Measurements from ENCODE around the gene SLC15A1. TPM values are rescaled to one million over a fixed set of nuclear protein-coding genes. Genes with fewer than 3 reads are reported as not detected.
A peak's percentile ranks its signal among the peaks of the same experiment; 100 is the strongest.

Gene SLC15A1
- polyA plus RNA-seq, 2 donors = 0.46 to 2.2 TPM

- Histone ChIP-seq H3K27me3 (ENCODE audit: control insufficient read depth in 1 of 2, insufficient read depth in 2 of 2, low read length in 2 of 2) (no peaks in the 10 kb centered on the region), H3K36me3 (ENCODE audit: control insufficient read depth in 2 of 2, insufficient read depth in 2 of 2, low read length in 1 of 2) (no peaks in the 10 kb centered on the region), H3K4me3 (ENCODE audit: low read depth in 1 of 2, low read length in 2 of 2) (no peak overlapping the region), H3K27ac (ENCODE audit: low read depth in 2 of 2, low read length in 1 of 2) (peak overlapping the region; percentile 42 to 90), H3K9me3 (ENCODE audit: control insufficient read depth in 2 of 2, insufficient read depth in 1 of 2, low read depth in 1 of 2, low read length in 1 of 2) (no peaks in the 10 kb centered on the region), H3K4me1 (ENCODE audit: control insufficient read depth in 2 of 2, insufficient read depth in 2 of 2, low read length in 1 of 2) (no peaks in the 10 kb centered on the region)
- 33 to 53% methylated on average over 5 of the region's 5 CpGs for WGBS, 2 donors
Observed at GRCh38 chr13:98658131-98658530, 94.3 kb downstream of the SLC15A1 start.

- Histone ChIP-seq H3K36me3 (ENCODE audit: control insufficient read depth in 2 of 2, insufficient read depth in 2 of 2, low read length in 1 of 2) (no peaks in the 10 kb centered on the region), H3K4me1 (ENCODE audit: control insufficient read depth in 2 of 2, insufficient read depth in 2 of 2, low read length in 1 of 2) (no peaks in the 10 kb centered on the region), H3K27me3 (ENCODE audit: control insufficient read depth in 1 of 2, insufficient read depth in 2 of 2, low read length in 2 of 2) (no peaks in the 10 kb centered on the region), H3K27ac (ENCODE audit: low read depth in 2 of 2, low read length in 1 of 2) (peak overlapping the region; percentile 42 to 90), H3K9me3 (ENCODE audit: control insufficient read depth in 2 of 2, insufficient read depth in 1 of 2, low read depth in 1 of 2, low read length in 1 of 2) (no peaks in the 10 kb centered on the region), H3K4me3 (ENCODE audit: low read depth in 1 of 2, low read length in 2 of 2) (no peak overlapping the region)
- whole genome bisulfite sequencing, 2 donors = 74 to 80% methylated on average over 8 of the region's 8 CpGs
Observed at GRCh38 chr13:98657506-98658085, 94.9 kb downstream of the SLC15A1 start.

GRCh38 chr13:98656223-98656622, 96.2 kb downstream of the SLC15A1 start:
- Histone ChIP-seq H3K4me3 (ENCODE audit: low read depth in 1 of 2, low read length in 2 of 2) (no peak overlapping the region), H3K36me3 (ENCODE audit: control insufficient read depth in 2 of 2, insufficient read depth in 2 of 2, low read length in 1 of 2) (no peaks in the 10 kb centered on the region), H3K27me3 (ENCODE audit: control insufficient read depth in 1 of 2, insufficient read depth in 2 of 2, low read length in 2 of 2) (no peaks in the 10 kb centered on the region), H3K27ac (ENCODE audit: low read depth in 2 of 2, low read length in 1 of 2) (no peak overlapping the region), H3K9me3 (ENCODE audit: control insufficient read depth in 2 of 2, insufficient read depth in 1 of 2, low read depth in 1 of 2, low read length in 1 of 2) (no peaks in the 10 kb centered on the region), H3K4me1 (ENCODE audit: control insufficient read depth in 2 of 2, insufficient read depth in 2 of 2, low read length in 1 of 2) (no peaks in the 10 kb centered on the region)
- 91 to 93% methylated on average over 3 of the region's 3 CpGs for WGBS, 2 donors

- Histone ChIP-seq H3K9me3 (ENCODE audit: control insufficient read depth in 2 of 2, insufficient read depth in 1 of 2, low read depth in 1 of 2, low read length in 1 of 2) (no peaks in the 10 kb centered on the region), H3K36me3 (ENCODE audit: control insufficient read depth in 2 of 2, insufficient read depth in 2 of 2, low read length in 1 of 2) (no peaks in the 10 kb centered on the region), H3K27ac (ENCODE audit: low read depth in 2 of 2, low read length in 1 of 2) (peak overlapping the region in 1 of 2 donors; percentile 59), H3K4me1 (ENCODE audit: control insufficient read depth in 2 of 2, insufficient read depth in 2 of 2, low read length in 1 of 2) (peaks cover 2 to 5% of the 10 kb centered on the region in 2 donors), H3K4me3 (ENCODE audit: low read depth in 1 of 2, low read length in 2 of 2) (no peak overlapping the region), H3K27me3 (ENCODE audit: control insufficient read depth in 1 of 2, insufficient read depth in 2 of 2, low read length in 2 of 2) (no peaks in the 10 kb centered on the region)
- 35% methylated on average over 9 of the region's 9 CpGs for WGBS, 2 donors
Observed at GRCh38 chr13:98653463-98653985, 98.9 kb downstream of the SLC15A1 start.

GRCh38 chr13:98652721-98653462, 99.6 kb downstream of the SLC15A1 start:
- no peaks in the 10 kb centered on the region for H3K36me3 ChIP-seq (ENCODE audit: control insufficient read depth in 2 of 2, insufficient read depth in 2 of 2, low read length in 1 of 2)
- no peaks in the 10 kb centered on the region for H3K27me3 ChIP-seq (ENCODE audit: control insufficient read depth in 1 of 2, insufficient read depth in 2 of 2, low read length in 2 of 2)
- 42 to 47% methylated on average over 4 of the region's 4 CpGs for WGBS, 2 donors
- H3K4me3 ChIP-seq (ENCODE audit: low read depth in 1 of 2, low read length in 2 of 2) = no peak overlapping the region
- peak overlapping the region in 1 of 2 donors; percentile 59 for H3K27ac ChIP-seq (ENCODE audit: low read depth in 2 of 2, low read length in 1 of 2)
- peaks cover 2 to 5% of the 10 kb centered on the region in 2 donors for H3K4me1 ChIP-seq (ENCODE audit: control insufficient read depth in 2 of 2, insufficient read depth in 2 of 2, low read length in 1 of 2)
- H3K9me3 ChIP-seq (ENCODE audit: control insufficient read depth in 2 of 2, insufficient read depth in 1 of 2, low read depth in 1 of 2, low read length in 1 of 2) = no peaks in the 10 kb centered on the region

DNA sequence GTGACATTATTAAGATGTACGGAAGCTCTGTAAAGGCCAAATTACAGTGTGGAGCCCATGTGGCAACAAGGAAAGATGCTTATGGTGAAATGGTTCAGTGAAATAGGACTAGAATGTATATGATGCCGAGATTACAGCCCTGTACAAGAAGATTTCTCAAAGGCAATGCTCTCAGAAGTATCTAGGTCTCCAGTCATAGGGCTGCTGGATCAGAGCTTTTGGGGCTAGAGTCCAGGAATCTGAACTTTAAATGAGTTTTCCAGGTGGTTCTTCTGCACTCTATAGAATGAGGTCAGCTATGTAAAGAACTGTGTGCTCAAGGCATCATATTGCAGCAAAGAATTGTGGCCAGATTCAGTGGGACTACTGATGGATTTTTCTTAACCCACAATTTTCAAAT, 100.2 kb downstream of the SLC15A1 start:
- H3K9me3 ChIP-seq (ENCODE audit: control insufficient read depth in 2 of 2, insufficient read depth in 1 of 2, low read depth in 1 of 2, low read length in 1 of 2) = no peaks in the 10 kb centered on the region
- H3K4me1 ChIP-seq (ENCODE audit: control insufficient read depth in 2 of 2, insufficient read depth in 2 of 2, low read length in 1 of 2) = peaks cover 2 to 5% of the 10 kb centered on the region in 2 donors
- no peaks in the 10 kb centered on the region for H3K27me3 ChIP-seq (ENCODE audit: control insufficient read depth in 1 of 2, insufficient read depth in 2 of 2, low read length in 2 of 2)
- H3K4me3 ChIP-seq (ENCODE audit: low read depth in 1 of 2, low read length in 2 of 2) = no peak overlapping the region
- H3K36me3 ChIP-seq (ENCODE audit: control insufficient read depth in 2 of 2, insufficient read depth in 2 of 2, low read length in 1 of 2) = no peaks in the 10 kb centered on the region
- WGBS, 2 donors = 69 to 95% methylated on average over 2 of the region's 2 CpGs
- no peak overlapping the region for H3K27ac ChIP-seq (ENCODE audit: low read depth in 2 of 2, low read length in 1 of 2)

DNA sequence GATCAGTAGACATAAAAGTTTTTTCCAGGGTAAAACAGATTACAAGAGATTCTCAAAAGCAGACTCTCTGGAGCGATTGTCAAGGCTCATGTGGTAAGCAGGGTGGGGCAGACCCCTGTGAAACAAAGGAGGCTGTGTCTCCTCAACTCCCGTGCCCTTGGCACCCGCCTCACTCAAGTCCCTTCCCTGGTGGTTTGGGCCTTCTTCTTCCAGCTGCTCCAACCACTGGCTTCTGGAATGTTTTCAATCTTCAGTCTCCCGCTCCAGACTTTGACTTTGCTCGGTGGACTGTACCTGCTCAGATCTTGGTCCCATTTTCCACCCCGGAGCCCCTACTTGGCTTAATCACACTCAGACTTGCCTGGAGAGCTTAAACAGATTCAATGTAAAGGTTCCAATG, 100.7 kb downstream of the SLC15A1 start:
- H3K27ac ChIP-seq (ENCODE audit: low read depth in 2 of 2, low read length in 1 of 2) = no peak overlapping the region
- no peak overlapping the region for H3K4me3 ChIP-seq (ENCODE audit: low read depth in 1 of 2, low read length in 2 of 2)
- peaks cover 2 to 5% of the 10 kb centered on the region in 2 donors for H3K4me1 ChIP-seq (ENCODE audit: control insufficient read depth in 2 of 2, insufficient read depth in 2 of 2, low read length in 1 of 2)
- H3K9me3 ChIP-seq (ENCODE audit: control insufficient read depth in 2 of 2, insufficient read depth in 1 of 2, low read depth in 1 of 2, low read length in 1 of 2) = no peaks in the 10 kb centered on the region
- whole genome bisulfite sequencing, 2 donors = 85 to 95% methylated on average over 6 of the region's 6 CpGs
- no peaks in the 10 kb centered on the region for H3K27me3 ChIP-seq (ENCODE audit: control insufficient read depth in 1 of 2, insufficient read depth in 2 of 2, low read length in 2 of 2)
- H3K36me3 ChIP-seq (ENCODE audit: control insufficient read depth in 2 of 2, insufficient read depth in 2 of 2, low read length in 1 of 2) = no peaks in the 10 kb centered on the region

DNA sequence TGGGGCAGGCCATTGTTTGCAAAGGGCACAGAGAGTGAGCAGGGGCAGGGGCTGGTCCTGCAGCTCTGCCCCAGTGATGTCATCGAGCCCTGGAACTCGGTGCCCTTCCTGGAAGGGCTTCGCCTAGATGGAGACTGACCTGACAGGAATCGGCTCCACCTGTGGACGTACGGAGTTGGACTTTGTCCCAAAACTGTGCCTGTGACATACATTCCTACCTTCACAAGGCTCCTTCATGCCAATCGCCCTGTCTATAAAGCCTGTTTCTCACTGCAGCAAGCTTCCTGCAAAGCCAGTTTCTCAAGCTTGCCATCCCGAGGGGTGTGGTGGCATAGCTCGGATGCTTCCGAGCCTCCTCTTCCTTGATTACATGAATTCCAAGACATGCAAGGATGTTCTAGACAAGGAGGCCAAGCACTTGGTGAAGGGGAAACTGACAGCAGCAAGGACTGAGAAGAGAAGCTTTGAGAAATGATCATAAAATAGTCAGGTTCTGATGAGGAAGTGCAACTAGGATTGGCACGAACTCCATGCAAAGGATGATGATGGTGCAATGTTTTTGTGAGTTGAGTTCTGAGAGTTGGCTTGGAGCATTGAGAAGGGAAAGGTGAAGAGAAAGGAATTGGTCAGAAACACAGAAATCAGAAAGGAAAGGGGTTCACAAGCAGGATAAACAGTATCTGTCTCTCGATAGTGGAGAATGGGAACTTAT, 101.9 kb downstream of the SLC15A1 start:
- no peaks in the 10 kb centered on the region for H3K27me3 ChIP-seq (ENCODE audit: control insufficient read depth in 1 of 2, insufficient read depth in 2 of 2, low read length in 2 of 2)
- H3K9me3 ChIP-seq (ENCODE audit: control insufficient read depth in 2 of 2, insufficient read depth in 1 of 2, low read depth in 1 of 2, low read length in 1 of 2) = no peaks in the 10 kb centered on the region
- peaks cover 2 to 5% of the 10 kb centered on the region in 2 donors for H3K4me1 ChIP-seq (ENCODE audit: control insufficient read depth in 2 of 2, insufficient read depth in 2 of 2, low read length in 1 of 2)
- 50 to 52% methylated on average over 12 of the region's 12 CpGs for WGBS, 2 donors
- peak overlapping the region; percentile 73 to 87 for H3K27ac ChIP-seq (ENCODE audit: low read depth in 2 of 2, low read length in 1 of 2)
- H3K36me3 ChIP-seq (ENCODE audit: control insufficient read depth in 2 of 2, insufficient read depth in 2 of 2, low read length in 1 of 2) = no peaks in the 10 kb centered on the region
- H3K4me3 ChIP-seq (ENCODE audit: low read depth in 1 of 2, low read length in 2 of 2) = no peak overlapping the region

DNA sequence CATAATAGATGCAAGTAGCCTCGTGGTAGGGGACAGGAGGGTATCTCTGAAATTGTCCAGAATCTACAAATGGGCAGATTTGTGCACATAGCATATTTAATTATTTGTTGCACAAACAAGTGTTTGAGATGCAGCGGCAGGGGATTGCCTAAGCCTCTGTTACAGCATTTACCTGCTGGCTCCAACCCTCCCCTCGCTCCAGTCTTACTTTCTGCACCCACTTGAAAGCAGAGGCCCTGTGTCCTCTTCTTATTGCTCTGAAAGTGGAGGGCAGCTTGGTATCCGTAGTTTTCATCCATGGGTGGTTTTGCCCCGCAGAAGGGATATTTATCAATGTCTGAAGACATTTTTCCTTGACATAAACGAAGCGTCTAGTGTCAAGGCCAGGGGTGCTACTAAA, 102.6 kb downstream of the SLC15A1 start:
- no peaks in the 10 kb centered on the region for H3K27me3 ChIP-seq (ENCODE audit: control insufficient read depth in 1 of 2, insufficient read depth in 2 of 2, low read length in 2 of 2)
- no peak overlapping the region for H3K4me3 ChIP-seq (ENCODE audit: low read depth in 1 of 2, low read length in 2 of 2)
- H3K9me3 ChIP-seq (ENCODE audit: control insufficient read depth in 2 of 2, insufficient read depth in 1 of 2, low read depth in 1 of 2, low read length in 1 of 2) = no peaks in the 10 kb centered on the region
- WGBS, 2 donors = 72 to 86% methylated on average over 7 of the region's 7 CpGs
- peak overlapping the region; percentile 73 to 87 for H3K27ac ChIP-seq (ENCODE audit: low read depth in 2 of 2, low read length in 1 of 2)
- peaks cover 2 to 5% of the 10 kb centered on the region in 2 donors for H3K4me1 ChIP-seq (ENCODE audit: control insufficient read depth in 2 of 2, insufficient read depth in 2 of 2, low read length in 1 of 2)
- no peaks in the 10 kb centered on the region for H3K36me3 ChIP-seq (ENCODE audit: control insufficient read depth in 2 of 2, insufficient read depth in 2 of 2, low read length in 1 of 2)
